Ovary (tissue), 3 donors: ENCODE data around the gene TGFB1.

Experiments
- EP300 ChIP-seq: sonication (generic); formaldehyde crosslinking; IDR thresholded peaks from one replicate; pipeline ENCODE4 v1.6.1; 2017; ENCODE audit warnings: antibody characterized with exemption
- POLR2A ChIP-seq: fragments of 450-650 bp; IDR thresholded peaks from one replicate; pipeline ENCODE4 v1.6.1; 2017; ENCODE audit warnings: antibody characterized with exemption, mild to moderate bottlenecking, moderate library complexity
- TF ChIP-seq, protein P1 (sequence below), 3 donors: fragments of 450-650 bp in 2 of 3; fragments of 200-600 bp in 1 of 3; IDR thresholded peaks; one replicate each; pipeline versions ENCODE4 v1.5.1 to v1.8.0; 2016 to 2022; ENCODE audit warnings: antibody characterized with exemption in 3 of 3, mild to moderate bottlenecking in 1 of 3
- donor health status: DM: no; HTN: no; CAD: no.

DNA sequence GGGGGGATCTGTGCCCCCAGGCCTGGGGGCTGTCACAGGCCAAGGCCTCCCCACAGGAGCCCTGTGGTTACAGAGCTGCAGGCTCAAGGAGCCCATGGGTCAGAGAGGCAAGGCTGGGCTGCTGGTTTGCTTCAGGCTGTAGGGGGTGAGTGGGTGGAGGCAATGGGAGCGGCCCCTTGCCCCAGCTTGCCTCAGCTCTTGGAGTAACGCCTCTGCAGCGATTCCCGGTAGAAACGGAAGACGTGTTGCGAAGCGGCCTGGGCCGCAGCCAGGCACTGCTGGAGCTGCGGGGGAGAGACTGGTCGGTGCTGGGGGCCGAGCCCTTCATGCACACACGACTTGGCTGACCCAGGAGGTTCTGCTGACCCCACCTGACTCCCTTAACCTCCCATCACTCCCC, 32.7 kb upstream of the TGFB1 start:
- TF ChIP-seq, protein P1, sequence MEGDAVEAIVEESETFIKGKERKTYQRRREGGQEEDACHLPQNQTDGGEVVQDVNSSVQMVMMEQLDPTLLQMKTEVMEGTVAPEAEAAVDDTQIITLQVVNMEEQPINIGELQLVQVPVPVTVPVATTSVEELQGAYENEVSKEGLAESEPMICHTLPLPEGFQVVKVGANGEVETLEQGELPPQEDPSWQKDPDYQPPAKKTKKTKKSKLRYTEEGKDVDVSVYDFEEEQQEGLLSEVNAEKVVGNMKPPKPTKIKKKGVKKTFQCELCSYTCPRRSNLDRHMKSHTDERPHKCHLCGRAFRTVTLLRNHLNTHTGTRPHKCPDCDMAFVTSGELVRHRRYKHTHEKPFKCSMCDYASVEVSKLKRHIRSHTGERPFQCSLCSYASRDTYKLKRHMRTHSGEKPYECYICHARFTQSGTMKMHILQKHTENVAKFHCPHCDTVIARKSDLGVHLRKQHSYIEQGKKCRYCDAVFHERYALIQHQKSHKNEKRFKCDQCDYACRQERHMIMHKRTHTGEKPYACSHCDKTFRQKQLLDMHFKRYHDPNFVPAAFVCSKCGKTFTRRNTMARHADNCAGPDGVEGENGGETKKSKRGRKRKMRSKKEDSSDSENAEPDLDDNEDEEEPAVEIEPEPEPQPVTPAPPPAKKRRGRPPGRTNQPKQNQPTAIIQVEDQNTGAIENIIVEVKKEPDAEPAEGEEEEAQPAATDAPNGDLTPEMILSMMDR (IDR thresholded peaks at IDR 0.05) = no peak
- no peak for TF ChIP-seq EP300
- no peak for TF ChIP-seq POLR2A
